GM23338 (cell line): ENCODE data around the gene MACROD1. TPM values are rescaled to one million over a fixed set of nuclear protein-coding genes. Genes with fewer than 3 reads are reported as not detected.

Source experiments
- ATAC-seq: fragments of 200-7000 bp; cut with Tn5 transposase; 3 replicates; pipeline ENCODE4 v1.9.1; 2020
- DNase-seq: peaks from one replicate; pipeline ENCODE4 v3.0.0-alpha.2; 2015; ENCODE audit warnings: low spot score
- H2AFZ ChIP-seq: fragments of 200-600 bp; sonication (generic); 2 replicates; pipeline ENCODE4 v1.8.0; 2016; ENCODE audit warnings: antibody characterized with exemption, mild to moderate bottlenecking, moderate library complexity
- H3F3A ChIP-seq: fragments of 200-600 bp; sonication (generic); replicated peaks from 2 replicates; pipeline ENCODE4 v1.8.0; 2017; ENCODE audit warnings: antibody characterized with exemption, mixed run types, low read depth
- H3K27ac ChIP-seq: fragments of 200-600 bp; sonication (generic); 2 replicates; pipeline ENCODE4 v1.6.1; 2016; ENCODE audit warnings: low read depth
- H3K27me3 ChIP-seq: fragments of 200-600 bp; sonication (generic); 2 replicates; pipeline ENCODE4 v1.8.0; 2016; ENCODE audit warnings: mild to moderate bottlenecking, mixed run types, moderate library complexity; ENCODE audit not compliant: insufficient read depth
- H3K36me3 ChIP-seq: fragments of 200-600 bp; sonication (generic); 2 replicates; pipeline ENCODE4 v1.8.0; 2016; ENCODE audit warnings: mild to moderate bottlenecking; ENCODE audit not compliant: insufficient read depth
- H3K4me1 ChIP-seq: fragments of 200-600 bp; sonication (generic); 2 replicates; pipeline ENCODE4 v1.8.0; 2016; ENCODE audit warnings: mild to moderate bottlenecking, moderate library complexity; ENCODE audit not compliant: insufficient read depth
- H3K4me2 ChIP-seq: fragments of 200-600 bp; sonication (generic); 2 replicates; pipeline ENCODE4 v1.7.1; 2017; ENCODE audit warnings: mixed run types
- H3K4me3 ChIP-seq: fragments of 200-600 bp; sonication (generic); 2 replicates; pipeline ENCODE4 v1.6.1; 2016; ENCODE audit warnings: mixed run types
- H3K79me2 ChIP-seq: fragments of 200-600 bp; sonication (generic); replicated peaks from 2 replicates; pipeline ENCODE4 v1.8.0; 2017; ENCODE audit warnings: mild to moderate bottlenecking; ENCODE audit not compliant: insufficient read depth
- H3K9me2 ChIP-seq: fragments of 200-600 bp; sonication (generic); 2 replicates; pipeline ENCODE4 v1.8.0; 2017; ENCODE audit not compliant: insufficient read depth
- H4K20me1 ChIP-seq: fragments of 200-600 bp; sonication (generic); replicated peaks from 2 replicates; pipeline ENCODE4 v1.8.0; 2017; ENCODE audit warnings: mild to moderate bottlenecking; ENCODE audit not compliant: insufficient read depth
- H3K27ac Mint-ChIP-seq: 2 replicates; pipeline ENCODE4 v1.8.0; 2020; ENCODE audit warnings: inconsistent platforms, mild to moderate bottlenecking, moderate library complexity, mixed read lengths
- H3K27me3 Mint-ChIP-seq: 3 replicates; pipeline ENCODE4 v1.8.0; 2022; ENCODE audit warnings: low read depth, mild to moderate bottlenecking, moderate library complexity, mixed read lengths, inconsistent platforms; ENCODE audit not compliant: insufficient read depth, poor library complexity
- H3K36me3 Mint-ChIP-seq: 3 replicates; pipeline ENCODE4 v1.8.0; 2021; ENCODE audit warnings: low read depth, mild to moderate bottlenecking, inconsistent platforms, moderate library complexity, mixed read lengths
- H3K4me1 Mint-ChIP-seq: 3 replicates; pipeline ENCODE4 v1.8.0; 2020; ENCODE audit warnings: mild to moderate bottlenecking, inconsistent platforms, mixed read lengths
- H3K4me3 Mint-ChIP-seq: 3 replicates; pipeline ENCODE4 v1.8.0; 2021; ENCODE audit warnings: moderate library complexity, mild to moderate bottlenecking, inconsistent platforms, mixed read lengths
- H3K9me3 Mint-ChIP-seq: 3 replicates; pipeline ENCODE4 v1.8.0; 2020; ENCODE audit warnings: moderate library complexity, mild to moderate bottlenecking, inconsistent platforms, mixed read lengths
- CREB1 ChIP-seq: fragments of 250-450 bp; sonication (Bioruptor Pico); IDR thresholded peaks from 2 replicates; pipeline ENCODE4 v1.5.0; 2020; ENCODE audit warnings: low read depth, mild to moderate bottlenecking, moderate library complexity
- ETS1 ChIP-seq: IDR thresholded peaks from 2 replicates; pipeline ENCODE4 v1.6.1; 2016; ENCODE audit warnings: antibody characterized with exemption
- JUNB ChIP-seq: IDR thresholded peaks from one replicate; pipeline ENCODE4 v1.6.1; 2016; ENCODE audit warnings: antibody characterized with exemption; ENCODE audit not compliant: unreplicated experiment
- POLR2AphosphoS5 ChIP-seq: IDR thresholded peaks from 2 replicates; pipeline ENCODE4 v1.6.1; 2016; ENCODE audit warnings: antibody characterized with exemption, low read depth
- STAT1 ChIP-seq: IDR thresholded peaks from one replicate; pipeline ENCODE4 v1.6.1; 2016; ENCODE audit warnings: antibody characterized with exemption; ENCODE audit not compliant: unreplicated experiment
- ZNF462 ChIP-seq: fragments of 250-450 bp; sonication (Bioruptor Pico); IDR thresholded peaks from 2 replicates; pipeline ENCODE4 v1.5.0; 2020; ENCODE audit warnings: mild to moderate bottlenecking, moderate library complexity
- polyA plus RNA-seq: library from polyadenylated mRNA; unstranded; fragments of >200 nt; fragmentation: Nextera tagmentation; extraction: Ambion mirVana; gene quantifications from 2 replicates; pipeline ENCODE4 v1.2.1, GENCODE V29; 2016
- total RNA-seq: library from RNA; depleted of rRNA; stranded (reverse); fragments of >200 nt; shearing (Covaris generic); gene quantifications from 2 replicates; pipeline ENCODE4 v1.2.3, GENCODE V29; 2014

MACROD1 gene
- total and polyA plus RNA-seq, 2 experiments from 2014 or later, result 33.0 to 51.6 TPM

GRCh38 chr11:64112771-64113461, 53.0 kb downstream of the MACROD1 start (continued):
- TF ChIP-seq ZNF462, result no peak

- ATAC-seq (peak; percentile 58), DNase-seq (no peak)
- no peaks in the 10 kb centered on the region for H3K79me2 ChIP-seq
- no peaks in the 10 kb centered on the region for H3K9me2 ChIP-seq
- H3K27ac Mint-ChIP-seq, result no peak overlapping the region
- H3K36me3 ChIP-seq, result no peaks in the 10 kb centered on the region
- no peaks in the 10 kb centered on the region for H3K9me3 Mint-ChIP-seq
- H3K27me3 Mint-ChIP-seq, result peaks cover 14% of the 10 kb centered on the region
- H3K27ac ChIP-seq, result no peak overlapping the region
- H3K4me3 ChIP-seq, result no peak overlapping the region
- H3K4me1 Mint-ChIP-seq, result no peaks in the 10 kb centered on the region; the same call in 2 of the 3 replicates
- H4K20me1 ChIP-seq, result peaks cover 9% of the 10 kb centered on the region
- H3F3A ChIP-seq, result peaks cover 2% of the 10 kb centered on the region; the same call in 1 of the 2 replicates
- H3K4me3 Mint-ChIP-seq, result no peak overlapping the region
- H3K4me1 ChIP-seq, result no peaks in the 10 kb centered on the region
- no peak overlapping the region for H3K4me2 ChIP-seq
- no peak overlapping the region for H2AFZ ChIP-seq
- no peaks in the 10 kb centered on the region for H3K36me3 Mint-ChIP-seq
- H3K27me3 ChIP-seq, result peaks cover 36% of the 10 kb centered on the region
- no peak for TF ChIP-seq POLR2AphosphoS5
- no peak for TF ChIP-seq STAT1
- no peak for TF ChIP-seq JUNB
- TF ChIP-seq ETS1, result no peak
- TF ChIP-seq CREB1, result no peak
- TF ChIP-seq ZNF462, result no peak
These were observed 55.2 kb downstream of the MACROD1 start for GRCh38 chr11:64110465-64111375.
